Measurements from ENCODE around the gene RNPC3.

- TF ChIP-seq TCF7L2 (IDR thresholded peaks at IDR 0.05; ENCODE audit: low read depth, low read length) (no peak), STAG1 (CRISPR knock-in tag; IDR thresholded peaks at IDR 0.05; ENCODE audit: borderline replicate concordance) (no peak), SAFB2 (IDR thresholded peaks at IDR 0.05; ENCODE audit: borderline replicate concordance, low read depth, low read length, severe bottlenecking) (no peak), RBM39 (optimal IDR thresholded peaks at IDR 0.05; ENCODE audit: low read depth, low read length) (no peak), ZSCAN32 (CRISPR knock-in tag; IDR thresholded peaks at IDR 0.05) (no peak)
- TF ChIP-seq, protein P1, sequence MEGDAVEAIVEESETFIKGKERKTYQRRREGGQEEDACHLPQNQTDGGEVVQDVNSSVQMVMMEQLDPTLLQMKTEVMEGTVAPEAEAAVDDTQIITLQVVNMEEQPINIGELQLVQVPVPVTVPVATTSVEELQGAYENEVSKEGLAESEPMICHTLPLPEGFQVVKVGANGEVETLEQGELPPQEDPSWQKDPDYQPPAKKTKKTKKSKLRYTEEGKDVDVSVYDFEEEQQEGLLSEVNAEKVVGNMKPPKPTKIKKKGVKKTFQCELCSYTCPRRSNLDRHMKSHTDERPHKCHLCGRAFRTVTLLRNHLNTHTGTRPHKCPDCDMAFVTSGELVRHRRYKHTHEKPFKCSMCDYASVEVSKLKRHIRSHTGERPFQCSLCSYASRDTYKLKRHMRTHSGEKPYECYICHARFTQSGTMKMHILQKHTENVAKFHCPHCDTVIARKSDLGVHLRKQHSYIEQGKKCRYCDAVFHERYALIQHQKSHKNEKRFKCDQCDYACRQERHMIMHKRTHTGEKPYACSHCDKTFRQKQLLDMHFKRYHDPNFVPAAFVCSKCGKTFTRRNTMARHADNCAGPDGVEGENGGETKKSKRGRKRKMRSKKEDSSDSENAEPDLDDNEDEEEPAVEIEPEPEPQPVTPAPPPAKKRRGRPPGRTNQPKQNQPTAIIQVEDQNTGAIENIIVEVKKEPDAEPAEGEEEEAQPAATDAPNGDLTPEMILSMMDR (IDR thresholded peaks at IDR 0.05 in 2 of 3, conservative IDR thresholded peaks at IDR 0.05 in 1 of 3; ENCODE audit: insufficient read depth in 2 of 3, low read depth in 1 of 3, low read length in 3 of 3), result no peak
Measured at GRCh38 chr1:103492003-103492625, 33.4 kb upstream of the RNPC3 start.
